T-helper 9 cell (primary cell): Measurements from ENCODE around the gene NSFL1C.

Experiments
- DNase-seq: peaks from one replicate; pipeline ENCODE4 v3.0.0-alpha.2; 2020

Gene NSFL1C

GRCh38 chr20:1484438-1485116 lies 17.9 kb upstream of the NSFL1C start:
- DNase-seq, result no peak

- no peak for DNase-seq
These were observed 13.4 kb upstream of the NSFL1C start for GRCh38 chr20:1479831-1480595.

- DNase-seq, result no peak
These were observed 11.9 kb upstream of the NSFL1C start for GRCh38 chr20:1478566-1478965.

GRCh38 chr20:1477896-1478490 lies 11.3 kb upstream of the NSFL1C start:
- no peak for DNase-seq

- DNase-seq, result no peak
These were observed 8.4 kb upstream of the NSFL1C start for GRCh38 chr20:1474817-1475603.

- DNase-seq, result no peak
These were observed 7.7 kb upstream of the NSFL1C start for GRCh38 chr20:1474325-1474724.

- DNase-seq, result no peak
These were observed 6.9 kb upstream of the NSFL1C start for GRCh38 chr20:1473246-1474220.

- DNase-seq, result no peak
These were observed 6.1 kb upstream of the NSFL1C start for GRCh38 chr20:1472556-1473245.

GRCh38 chr20:1471242-1471641 lies 4.6 kb upstream of the NSFL1C start:
- DNase-seq, result no peak

- DNase-seq, result no peak
These were observed 3.4 kb upstream of the NSFL1C start for GRCh38 chr20:1469925-1470571.

GRCh38 chr20:1469306-1469905 lies 2.8 kb upstream of the NSFL1C start:
- no peak for DNase-seq

- no peak for DNase-seq
These were observed 1.5 kb upstream of the NSFL1C start for GRCh38 chr20:1468117-1468624.

- no peak for DNase-seq
These were observed 887 bp upstream of the NSFL1C start for GRCh38 chr20:1467355-1468116.

- DNase-seq, result no peak
These were observed 369 bp upstream of the NSFL1C start for GRCh38 chr20:1467082-1467354.

GRCh38 chr20:1465470-1466210 lies 1.0 kb downstream of the NSFL1C start:
- DNase-seq, result no peak

GRCh38 chr20:1463971-1464570 lies 2.6 kb downstream of the NSFL1C start:
- DNase-seq, result no peak

- no peak for DNase-seq
These were observed 3.8 kb downstream of the NSFL1C start for GRCh38 chr20:1462834-1463233.

GRCh38 chr20:1462001-1462400 lies 4.6 kb downstream of the NSFL1C start:
- no peak for DNase-seq
